Measurements from ENCODE around the gene TMEM184A.

GRCh38 chr7:1501487-1502270 is 54.3 kb downstream of the TMEM184A start:
- TF ChIP-seq CTCF (IDR thresholded peaks at IDR 0.05): no peak
- TF ChIP-seq EZH2 (IDR thresholded peaks at IDR 0.05; ENCODE audit: borderline replicate concordance, insufficient read depth, low read depth, low read length, poor library complexity, severe bottlenecking): no peak

Measured in B cell (primary cell).